ENCODE results near the gene CD3G. TPM values are rescaled to one million over a fixed set of nuclear protein-coding genes. Genes with fewer than 3 reads are reported as not detected.

CD3G gene
- total and polyA plus RNA-seq, 2 donors (not counting 1 experiment from before 2014, with no cell fraction given): 0.34 to 0.76 TPM

GRCh38 chr11:118353084-118353710, 9.1 kb downstream of the CD3G start:
- Mint-ChIP-seq H3K27me3 (peaks cover 20% of the 10 kb centered on the region), H3K4me1 (no peaks in the 10 kb centered on the region), H3K4me3 (no peak overlapping the region), H3K27ac (no peak overlapping the region), H3K9me3 (ENCODE audit: insufficient read depth) (no peaks in the 10 kb centered on the region)
- Histone ChIP-seq H3K4me1 (ENCODE audit: control insufficient read depth in 2 of 2, insufficient read depth in 2 of 2, low read length in 2 of 2) (no peaks in the 10 kb centered on the region), H3K27me3 (replicated peaks in 1 of 4; ENCODE audit: control extremely low read depth in 1 of 4, control insufficient read depth in 3 of 4, insufficient read depth in 4 of 4, low read length in 3 of 4) (peaks cover 0 to 3% (median 0%) of the 10 kb centered on the region in 4 experiments), H3K79me2 (ENCODE audit: control insufficient read depth, insufficient read depth, low read length) (no peaks in the 10 kb centered on the region), H3K27ac (ENCODE audit: low read length in 2 of 2) (no peak overlapping the region), H2AFZ (ENCODE audit: insufficient read depth, low read depth, low read length, poor library complexity, severe bottlenecking) (no peak overlapping the region), H3K4me2 (replicated peaks; ENCODE audit: low read depth, low read length, poor library complexity, severe bottlenecking) (no peak overlapping the region), H4K20me1 (ENCODE audit: control insufficient read depth, insufficient read depth, low read length, poor library complexity, severe bottlenecking) (no peaks in the 10 kb centered on the region), H3K9ac (ENCODE audit: low read length) (no peak overlapping the region), H3K4me3 (ENCODE audit: control extremely low read depth in 1 of 5, extremely low read depth in 1 of 5, insufficient read depth in 1 of 5, low read depth in 2 of 5, low read length in 4 of 5) (no peak overlapping the region), H3K36me3 (replicated peaks in 1 of 2; ENCODE audit: control extremely low read depth in 1 of 2, control insufficient read depth in 1 of 2, extremely low read depth in 1 of 2, insufficient read depth in 2 of 2, low read length in 1 of 2) (no peaks in the 10 kb centered on the region), H3K9me3 (ENCODE audit: control extremely low read depth in 1 of 3, control insufficient read depth in 2 of 3, insufficient read depth in 1 of 3, low read length in 2 of 3) (no peaks in the 10 kb centered on the region)
- ChIA-PET CTCF (interaction anchor here (0.7 to 6.8 kb wide), 16 partner anchors 10 to 160 kb away, joined by 3 to 92 read pairs (median 4); partner anchors contain the start of gene CD3D), POLR2A (interaction anchor here (0.7 kb wide), 1 partner anchor 57 kb away, joined by 5 read pairs; no protein-coding TSS in a partner anchor)
- TF ChIP-seq EZH2 (IDR thresholded peaks at IDR 0.05; ENCODE audit: borderline replicate concordance, insufficient read depth, low read depth, low read length, poor library complexity, severe bottlenecking) (no peak), CTCF (IDR thresholded peaks at IDR 0.05) (peak; percentile 83)
- DNase-seq (peak; percentile 64), ATAC-seq (ENCODE audit: low read depth) (no peak)
- 0% methylated on average over 1 of the region's 6 CpGs for WGBS (ENCODE audit: insufficient coverage)
- intact Hi-C loops (cut with micrococcal nuclease): loop anchor here (1.0 kb wide), 3 partner anchors 57 to 208 kb away; no protein-coding TSS in a partner anchor

GRCh38 chr11:118358071-118358470, 13.9 kb downstream of the CD3G start:
- Histone ChIP-seq H2AFZ (ENCODE audit: insufficient read depth, low read depth, low read length, poor library complexity, severe bottlenecking) (no peak overlapping the region), H3K9me3 (ENCODE audit: control extremely low read depth in 1 of 3, control insufficient read depth in 2 of 3, insufficient read depth in 1 of 3, low read length in 2 of 3) (peaks cover 0 to 4% (median 1%) of the 10 kb centered on the region in 3 donors), H3K27ac (ENCODE audit: low read length in 2 of 2) (no peak overlapping the region), H3K27me3 (replicated peaks in 1 of 4; ENCODE audit: control extremely low read depth in 1 of 4, control insufficient read depth in 3 of 4, insufficient read depth in 4 of 4, low read length in 3 of 4) (no peaks in the 10 kb centered on the region), H3K4me3 (ENCODE audit: control extremely low read depth in 1 of 5, extremely low read depth in 1 of 5, insufficient read depth in 1 of 5, low read depth in 2 of 5, low read length in 4 of 5) (no peak overlapping the region), H3K4me1 (ENCODE audit: control insufficient read depth in 2 of 2, insufficient read depth in 2 of 2, low read length in 2 of 2) (peaks cover 18 to 23% of the 10 kb centered on the region in 2 donors), H3K79me2 (ENCODE audit: control insufficient read depth, insufficient read depth, low read length) (peaks cover 35% of the 10 kb centered on the region), H3K36me3 (replicated peaks in 1 of 2; ENCODE audit: control extremely low read depth in 1 of 2, control insufficient read depth in 1 of 2, extremely low read depth in 1 of 2, insufficient read depth in 2 of 2, low read length in 1 of 2) (peaks cover 0 to 8% of the 10 kb centered on the region in 2 experiments), H3K4me2 (replicated peaks; ENCODE audit: low read depth, low read length, poor library complexity, severe bottlenecking) (no peak overlapping the region), H4K20me1 (ENCODE audit: control insufficient read depth, insufficient read depth, low read length, poor library complexity, severe bottlenecking) (peaks cover under 1% of the 10 kb centered on the region), H3K9ac (ENCODE audit: low read length) (no peak overlapping the region)
- no peak for ATAC-seq (ENCODE audit: low read depth)
- H3K9me3 Mint-ChIP-seq (ENCODE audit: insufficient read depth): no peaks in the 10 kb centered on the region
- no peak overlapping the region for H3K4me3 Mint-ChIP-seq
- ChIA-PET POLR2A (no interaction called here), CTCF (interaction anchor here (1.8 to 1.9 kb wide), 2 partner anchors 63 to 159 kb away, joined by 4 to 19 read pairs; no protein-coding TSS in a partner anchor)
- H3K4me1 Mint-ChIP-seq: peaks cover 36% of the 10 kb centered on the region
- intact Hi-C loops (cut with micrococcal nuclease): loop anchor here (2.0 kb wide), 1 partner anchor 215 kb away; the partner anchor contains the start of gene ARCN1
- H3K27ac Mint-ChIP-seq: no peak overlapping the region
- DNase-seq: no peak
- no CpG with 5 or more reads among the region's 3 CpGs for WGBS (ENCODE audit: insufficient coverage)
- TF ChIP-seq EZH2 (IDR thresholded peaks at IDR 0.05; ENCODE audit: borderline replicate concordance, insufficient read depth, low read depth, low read length, poor library complexity, severe bottlenecking): no peak
- no peak for TF ChIP-seq CTCF (IDR thresholded peaks at IDR 0.05)
- H3K27me3 Mint-ChIP-seq: no peaks in the 10 kb centered on the region

Data from B cell (primary cell).